NT2/D1 (cell line): ENCODE data around the gene P2RY6.

ENCODE experiments used
- DNase-seq: peaks from one replicate; pipeline ENCODE4 v3.0.0-alpha.2; 2011; ENCODE audit warnings: low read depth, low spot score
- H3K27me3 ChIP-seq: 2 replicates; pipeline ENCODE4 v1.6.0; 2011; ENCODE audit warnings: mild to moderate bottlenecking; ENCODE audit not compliant: insufficient read length, insufficient read depth
- H3K36me3 ChIP-seq: 2 replicates; pipeline ENCODE4 v1.6.1; 2011; ENCODE audit warnings: mild to moderate bottlenecking, low read length, mixed read lengths; ENCODE audit not compliant: insufficient read depth, insufficient read length
- H3K4me1 ChIP-seq: 2 replicates; pipeline ENCODE4 v1.5.1; 2011; ENCODE audit not compliant: insufficient read depth, insufficient read length
- H3K4me3 ChIP-seq: 2 replicates; pipeline ENCODE4 v1.5.1; 2011; ENCODE audit warnings: low read depth; ENCODE audit not compliant: insufficient read length
- H3K9ac ChIP-seq: 2 replicates; pipeline ENCODE4 v1.6.0; 2011; ENCODE audit warnings: low read depth; ENCODE audit not compliant: insufficient read length
- H3K9me3 ChIP-seq: 2 replicates; pipeline ENCODE4 v1.5.1; 2011; ENCODE audit warnings: mild to moderate bottlenecking, low read length; ENCODE audit not compliant: insufficient read depth
- SUZ12 ChIP-seq: IDR thresholded peaks from 2 replicates; pipeline ENCODE4 v1.6.1; 2011; ENCODE audit not compliant: insufficient read length, insufficient read depth; ENCODE audit errors: extremely low read depth
- YY1 ChIP-seq: IDR thresholded peaks from 2 replicates; pipeline ENCODE4 v1.6.1; 2011; ENCODE audit not compliant: insufficient read length, insufficient read depth
- ZNF274 ChIP-seq: IDR thresholded peaks from 2 replicates; pipeline ENCODE4 v1.6.1; 2011; ENCODE audit warnings: mild to moderate bottlenecking, low read depth, low read length

P2RY6 gene

DNA sequence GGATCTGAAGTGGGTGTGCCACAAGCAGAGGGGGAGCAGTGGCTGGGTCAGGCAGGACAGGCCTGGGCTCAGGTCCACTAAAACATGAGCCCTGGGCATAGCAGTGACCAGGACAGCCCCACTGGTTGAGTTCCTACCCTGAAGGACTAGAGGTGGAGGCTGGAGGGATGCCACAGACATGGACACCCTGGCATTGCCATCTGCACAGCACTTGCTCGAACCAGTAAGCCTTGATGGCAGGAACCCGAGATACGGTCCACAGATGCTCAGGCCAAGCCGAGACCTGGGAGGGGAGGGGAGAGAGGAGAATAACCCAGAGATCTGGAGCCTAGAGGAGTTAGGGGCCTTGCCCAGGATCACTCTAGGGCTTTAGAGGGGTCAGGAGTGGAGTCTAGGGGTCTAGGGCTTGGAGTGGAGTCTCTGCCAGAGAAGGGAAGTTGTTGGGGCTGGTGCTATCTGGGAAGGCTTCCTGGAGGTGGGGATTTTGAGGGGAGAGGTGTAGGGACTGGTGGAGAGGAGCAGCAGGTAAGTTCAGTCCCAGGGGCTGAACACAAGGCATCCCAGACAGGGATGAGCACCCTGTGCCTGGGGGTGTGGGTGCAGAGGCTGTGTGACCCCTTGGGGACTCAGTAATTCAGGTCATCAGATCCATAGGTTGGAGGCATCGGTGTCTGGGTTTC, 73.5 kb downstream of the P2RY6 start:
- no peaks in the 10 kb centered on the region for H3K9me3 ChIP-seq
- TF ChIP-seq SUZ12 (no peak), YY1 (no peak), ZNF274 (no peak)
- H3K4me1 ChIP-seq = peaks cover 10% of the 10 kb centered on the region
- H3K4me3 ChIP-seq = no peak overlapping the region
- no peak overlapping the region for H3K9ac ChIP-seq
- DNase-seq = no peak
- peaks cover 26% of the 10 kb centered on the region for H3K36me3 ChIP-seq
- H3K27me3 ChIP-seq = peaks cover 15% of the 10 kb centered on the region

GRCh38 chr11:73346186-73346935, 74.2 kb downstream of the P2RY6 start:
- Histone ChIP-seq H3K27me3 (peaks cover 15% of the 10 kb centered on the region), H3K36me3 (peaks cover 24% of the 10 kb centered on the region), H3K4me3 (no peak overlapping the region), H3K9ac (no peak overlapping the region), H3K9me3 (no peaks in the 10 kb centered on the region), H3K4me1 (peaks cover 10% of the 10 kb centered on the region)
- DNase-seq = no peak
- no peak for TF ChIP-seq ZNF274
- no peak for TF ChIP-seq YY1
- TF ChIP-seq SUZ12 = no peak

- peaks cover 21% of the 10 kb centered on the region for H3K36me3 ChIP-seq
- H3K27me3 ChIP-seq = peaks cover 8% of the 10 kb centered on the region
- peaks cover 10% of the 10 kb centered on the region for H3K4me1 ChIP-seq
- H3K9me3 ChIP-seq = no peaks in the 10 kb centered on the region
- TF ChIP-seq SUZ12 (no peak), YY1 (no peak), ZNF274 (no peak)
- H3K4me3 ChIP-seq = no peak overlapping the region
- H3K9ac ChIP-seq = no peak overlapping the region
- DNase-seq = no peak
Measured at GRCh38 chr11:73347067-73347466, 74.9 kb downstream of the P2RY6 start.
